HepG2 (cell line): Measurements from ENCODE around the gene HERC4. TPM values are rescaled to one million over a fixed set of nuclear protein-coding genes. Genes with fewer than 3 reads are reported as not detected.

Experiments
- ATAC-seq: fragments of 200-7000 bp; cut with Tn5 transposase; 3 replicates; pipeline ENCODE4 v1.9.1; 2020; ENCODE audit warnings: mild to moderate bottlenecking, moderate library complexity
- BruUV-seq: library from RNA; stranded (reverse); fragments of 400-500 nt; replicated peaks from 2 replicates; lab custom pipeline; 2021; lab: Mats Ljungman, UMichigan
- CTCF ChIA-PET: fragments of 300-600 bp; formaldehyde crosslinking; extraction: SDS; loops from one replicate; lab custom pipeline; 2021; ENCODE audit warnings: low total read pairs, inconsistent platforms, low intra/inter-chr PET ratio; lab: Yijun Ruan, JAX
- POLR2A ChIA-PET: fragments of 350-600 bp; sonication (Branson Sonifier 250); formaldehyde crosslinking; loops from one replicate; lab custom pipeline; 2020; ENCODE audit warnings: antibody characterized with exemption, inconsistent platforms; lab: Yijun Ruan, JAX
- DNase-seq: peaks from one replicate; pipeline ENCODE4 v3.0.0-alpha.2; 2015; ENCODE audit warnings: low spot score
- FAIRE-seq: peaks from 3 replicates; lab custom pipeline; 2011; peaks lifted over from hg19 to GRCh38; lab: Jason Lieb, UNC
- H2AFZ ChIP-seq: one replicate; pipeline ENCODE4 v1.6.1; 2011; ENCODE audit warnings: low read length, inconsistent platforms
- H3K27ac ChIP-seq: fragments of 300-600 bp; 3 replicates; pipeline ENCODE4 v1.8.0; 2011; ENCODE audit warnings: mixed run types, mild to moderate bottlenecking, mixed read lengths, low read length, inconsistent platforms; ENCODE audit not compliant: insufficient read depth; ENCODE audit errors: extremely low read length
- H3K27me3 ChIP-seq, 2 experiments: fragments of 200-600 bp in 1 of 2; 2 replicates in 1 of 2; 3 replicates in 1 of 2; pipeline versions ENCODE4 v1.6.0 to v1.8.0; 2011; ENCODE audit warnings: low read length in 2 of 2, mild to moderate bottlenecking in 2 of 2, moderate library complexity in 2 of 2, inconsistent platforms in 1 of 2; ENCODE audit not compliant: insufficient read depth in 2 of 2, control insufficient read depth in 1 of 2
- H3K36me3 ChIP-seq, 2 experiments: fragments of 200-600 bp in 1 of 2; replicated peaks in 1 of 2; 2 replicates in 1 of 2; 3 replicates in 1 of 2; pipeline versions ENCODE4 v1.5.1 to v1.8.0; 2011; ENCODE audit warnings: low read length in 2 of 2, inconsistent platforms in 1 of 2; ENCODE audit not compliant: insufficient read depth in 2 of 2, control insufficient read depth in 1 of 2
- H3K4me1 ChIP-seq: 2 replicates; pipeline ENCODE4 v1.5.1; 2012; ENCODE audit warnings: low read length, inconsistent platforms; ENCODE audit not compliant: insufficient read depth
- H3K4me2 ChIP-seq: 2 replicates; pipeline ENCODE4 v1.6.0; 2011; ENCODE audit warnings: low read depth, low read length, inconsistent platforms
- H3K4me3 ChIP-seq, 3 experiments: fragments of 200-600 bp in 1 of 3; sonication (generic), shearing (Covaris generic) in 1 of 3; replicated peaks in 1 of 3; 2 replicates each; pipeline ENCODE4 v1.5.1; 2011 to 2016; ENCODE audit warnings: low read length in 3 of 3, inconsistent platforms in 2 of 3, low read depth in 2 of 3, mild to moderate bottlenecking in 2 of 3, control low read depth in 1 of 3, mixed read lengths in 1 of 3; ENCODE audit not compliant: insufficient read depth in 1 of 3
- H3K79me2 ChIP-seq: one replicate; pipeline ENCODE4 v1.6.1; 2011; ENCODE audit warnings: low read length, inconsistent platforms; ENCODE audit not compliant: insufficient read depth
- H3K9ac ChIP-seq: 2 replicates; pipeline ENCODE4 v1.6.0; 2011; ENCODE audit warnings: mild to moderate bottlenecking, low read depth, low read length, inconsistent platforms; ENCODE audit not compliant: insufficient read depth
- H3K9me3 ChIP-seq: 2 replicates; pipeline ENCODE4 v1.5.1; 2012; ENCODE audit warnings: mild to moderate bottlenecking, low read length
- H4K20me1 ChIP-seq: 2 replicates; pipeline ENCODE4 v1.6.0; 2011; ENCODE audit warnings: inconsistent platforms, mild to moderate bottlenecking, low read length, moderate library complexity; ENCODE audit not compliant: insufficient read depth
- AHDC1 ChIP-seq: sonication (generic); formaldehyde crosslinking; IDR thresholded peaks from 2 replicates; pipeline ENCODE4 v1.5.1; 2020; ENCODE audit warnings: mild to moderate bottlenecking, missing genetic modification reagents, borderline replicate concordance
- CSRNP2 ChIP-seq: sonication (generic); formaldehyde crosslinking; conservative IDR thresholded peaks from 2 replicates; pipeline ENCODE4 v1.8.0; 2022; ENCODE audit warnings: low read depth, missing genetic modification reagents
- KLF9 ChIP-seq: IDR thresholded peaks from 2 replicates; pipeline ENCODE4 v1.6.1; 2016; ENCODE audit warnings: low read depth
- REL ChIP-seq: sonication (generic); formaldehyde crosslinking; conservative IDR thresholded peaks from 2 replicates; pipeline ENCODE4 v1.8.0; 2022; ENCODE audit warnings: mild to moderate bottlenecking, missing genetic modification reagents, moderate library complexity
- SIN3A ChIP-seq: IDR thresholded peaks from 2 replicates; pipeline ENCODE4 v1.6.1; 2011; ENCODE audit warnings: low read depth, mild to moderate bottlenecking, control low read depth, low read length, borderline replicate concordance
- ZBTB38 ChIP-seq: sonication (generic); formaldehyde crosslinking; IDR thresholded peaks from 2 replicates; pipeline ENCODE4 v1.5.1; 2020; ENCODE audit warnings: mild to moderate bottlenecking, missing genetic modification reagents
- ZBTB43 ChIP-seq: sonication (generic); formaldehyde crosslinking; conservative IDR thresholded peaks from 2 replicates; pipeline ENCODE4 v1.4.0; 2020; ENCODE audit warnings: missing genetic modification reagents
- ZC3H4 ChIP-seq: sonication (generic); formaldehyde crosslinking; IDR thresholded peaks from 2 replicates; pipeline ENCODE4 v1.4.0; 2020; ENCODE audit warnings: missing genetic modification reagents, borderline replicate concordance
- ZFP90 ChIP-seq: sonication (generic); formaldehyde crosslinking; IDR thresholded peaks from 2 replicates; pipeline ENCODE4 v1.8.0; 2022; ENCODE audit warnings: missing genetic modification reagents, mild to moderate bottlenecking, inconsistent platforms, borderline replicate concordance
- ZNF235 ChIP-seq: sonication (generic); formaldehyde crosslinking; IDR thresholded peaks from 2 replicates; pipeline ENCODE4 v1.8.1; 2023; ENCODE audit warnings: mild to moderate bottlenecking, missing genetic modification reagents, borderline replicate concordance
- ZNF496 ChIP-seq: sonication (generic); formaldehyde crosslinking; IDR thresholded peaks from 2 replicates; pipeline ENCODE4 v1.8.1; 2023; ENCODE audit warnings: mild to moderate bottlenecking, moderate library complexity, missing genetic modification reagents; ENCODE audit not compliant: insufficient replicate concordance
- ZNF577 ChIP-seq: sonication (generic); formaldehyde crosslinking; IDR thresholded peaks from 2 replicates; pipeline ENCODE4 v1.4.0; 2020; ENCODE audit warnings: mild to moderate bottlenecking, low read depth, missing genetic modification reagents, borderline replicate concordance
- whole genome bisulfite sequencing: methylation state at CpG from one replicate; pipeline ENCODE4 v1.1.6; 2017; ENCODE audit warnings: low lambda C conversion rate; 5-methylcytosine and 5-hydroxymethylcytosine counted together
- in situ Hi-C: cut with HindIII; loops from 2 replicates; pipeline ENCODE4 v1.10.0; 2017; ENCODE audit warnings: low pct_unique_long_range_greater_than_20kb; ENCODE audit not compliant: extremely low pct_ligation_motif_present
- intact Hi-C: fragments of 100-400 bp; cut with micrococcal nuclease; formaldehyde crosslinking; loops from one replicate; pipeline ENCODE4 v1.10.0; 2022; ENCODE audit not compliant: unreplicated experiment
- polyA plus RNA-seq, 8 experiments: library from polyadenylated mRNA; depleted of rRNA in 3 of 8; stranded (reverse) in 7 of 8; unstranded in 1 of 8; fragments of >200 nt; fragmentation: Illumina TruSeq in 4 of 8; extraction: Trizol in 4 of 8; gene quantifications; 2 replicates each; pipeline versions ENCODE4 v1.2.1 to v1.2.3, GENCODE V29; 2011 to 2016; ENCODE audit warnings: low read depth in 4 of 8, missing spikeins in 1 of 8, mixed read lengths in 1 of 8; ENCODE audit not compliant: insufficient read depth in 1 of 8
- total RNA-seq, 5 experiments: library from RNA; depleted of rRNA; stranded (reverse); fragments of >200 nt; fragmentation: Illumina TruSeq; extraction: Trizol; gene quantifications; 2 replicates each; pipeline ENCODE4 v1.2.3, GENCODE V29; 2016; ENCODE audit warnings: low read depth in 1 of 5

Gene HERC4
- total and polyA plus RNA-seq, 2 of the 13 experiments (the other 11 are each of a cell fraction or from before 2014, with no cell fraction given) = 9.8 to 20.2 TPM

GRCh38 chr10:68084469-68084868, 9.4 kb upstream of the HERC4 start (continued):
- no peak for TF ChIP-seq AHDC1
- no peak for TF ChIP-seq KLF9
- no peak for TF ChIP-seq ZC3H4 (CRISPR knock-in tag)
- TF ChIP-seq ZNF577 (CRISPR knock-in tag) = no peak
- TF ChIP-seq REL (CRISPR knock-in tag) = no peak

GRCh38 chr10:68083953-68084352, 8.9 kb upstream of the HERC4 start:
- no peaks in the 10 kb centered on the region for H4K20me1 ChIP-seq
- no peak overlapping the region for H3K4me3 ChIP-seq
- WGBS = 0% methylated on average over 1 of the region's 1 CpG
- in situ Hi-C loops = loop anchor here (10.0 kb wide), 1 partner anchor 121 kb away; no protein-coding TSS in a partner anchor
- no peaks in the 10 kb centered on the region for H3K36me3 ChIP-seq
- no peaks in the 10 kb centered on the region for H3K4me1 ChIP-seq
- POLR2A ChIA-PET = no interaction called here
- no peaks in the 10 kb centered on the region for H3K9me3 ChIP-seq
- FAIRE-seq (no peak), ATAC-seq (no peak), DNase-seq (no peak)
- H3K79me2 ChIP-seq = no peaks in the 10 kb centered on the region
- H2AFZ ChIP-seq = no peak overlapping the region
- H3K4me2 ChIP-seq = no peak overlapping the region
- CTCF ChIA-PET = no interaction called here
- H3K9ac ChIP-seq = no peak overlapping the region
- intact Hi-C loops = no loop called here
- H3K27me3 ChIP-seq = 0 out of 5 replicates have a peak, but pooled peaks cover 0 to 4% of the 10 kb centered on the region in 2 experiments
- no peak overlapping the region for H3K27ac ChIP-seq
- no peak for TF ChIP-seq CSRNP2
- TF ChIP-seq ZNF496 (CRISPR knock-in tag) = no peak
- no peak for TF ChIP-seq ZBTB38 (CRISPR knock-in tag)
- no peak for TF ChIP-seq ZBTB43
- TF ChIP-seq SIN3A = no peak
- TF ChIP-seq ZFP90 (CRISPR knock-in tag) = no peak
- no peak for TF ChIP-seq ZNF235 (CRISPR knock-in tag)
- BruUV-seq = no TSS peak
